ENCODE data around the gene MDM1.

The MDM1 gene

DNA sequence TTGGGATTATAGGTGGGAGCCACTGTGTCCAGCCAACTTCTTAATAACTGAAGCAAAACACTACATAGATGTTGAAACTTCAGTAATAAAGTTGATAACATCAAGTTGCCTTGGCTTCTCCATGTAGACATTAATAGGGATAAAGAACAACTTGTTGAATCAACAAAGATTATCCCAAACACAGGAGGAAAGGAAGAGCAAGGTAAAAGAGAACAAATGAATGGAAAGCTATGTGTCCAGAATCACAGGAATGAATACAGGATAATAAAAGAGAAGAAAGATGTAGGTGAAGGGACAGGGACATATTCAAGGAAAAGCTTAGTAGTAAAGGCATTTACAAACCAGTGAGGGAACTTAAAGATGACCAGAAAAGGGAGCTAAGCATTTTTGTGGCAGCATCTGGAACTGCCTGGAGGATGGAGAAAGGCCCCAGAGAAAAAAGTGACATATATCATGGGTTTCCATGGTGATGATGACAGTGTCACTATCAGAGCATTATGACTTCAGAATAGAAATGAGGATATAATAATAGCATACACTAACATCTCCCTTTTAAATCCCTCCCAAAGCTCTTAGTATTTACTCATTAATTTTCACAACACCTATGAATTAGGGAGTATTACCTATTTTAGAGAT, 24.0 kb upstream of the MDM1 start:
- DNase-seq: no peak

DNA sequence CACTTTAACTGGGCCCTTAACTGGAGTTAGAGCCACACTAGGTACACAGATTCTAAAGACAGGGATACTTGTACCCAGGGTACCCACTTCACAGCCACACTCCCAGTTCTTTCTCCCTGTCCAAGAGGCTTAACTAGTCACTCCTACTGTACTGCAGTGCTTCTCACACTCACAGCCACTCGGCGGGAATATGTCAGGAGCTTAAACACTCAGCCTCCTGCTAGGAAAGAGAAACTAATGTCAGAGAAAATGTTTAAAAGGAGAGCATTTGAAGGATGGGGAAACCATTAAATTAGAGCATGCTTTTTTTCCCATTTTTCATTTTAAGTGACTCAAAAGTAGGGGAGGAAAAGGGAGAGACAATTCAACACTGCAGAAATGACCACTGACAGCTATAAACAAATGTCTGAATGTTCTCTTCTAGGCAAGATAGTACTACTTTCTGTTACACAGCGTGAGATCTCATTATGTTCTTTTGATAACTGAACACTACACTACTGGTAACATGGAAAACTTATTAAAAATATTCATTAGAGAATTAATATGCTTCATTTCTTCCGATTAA, 22.9 kb upstream of the MDM1 start:
- no peak for DNase-seq

DNA sequence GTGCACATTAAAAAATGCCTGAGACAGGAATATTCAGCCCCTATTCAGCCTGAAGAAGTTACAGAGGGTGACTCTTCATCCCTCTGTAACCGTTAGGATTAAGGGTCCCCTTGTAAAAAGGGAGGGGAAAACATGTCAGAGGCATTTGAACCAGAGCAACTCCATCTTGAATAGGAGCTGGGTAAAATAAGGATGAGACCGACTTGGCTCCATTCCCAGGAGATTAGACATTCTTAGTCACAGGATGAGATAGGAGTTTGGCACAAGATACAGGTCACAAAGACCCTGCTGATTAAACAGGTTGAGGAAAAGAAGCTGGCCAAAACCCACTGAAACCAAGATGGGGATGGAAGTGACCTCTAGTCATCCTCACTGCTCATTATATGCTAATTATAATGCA, 19.9 kb upstream of the MDM1 start:
- no peak for DNase-seq

DNA sequence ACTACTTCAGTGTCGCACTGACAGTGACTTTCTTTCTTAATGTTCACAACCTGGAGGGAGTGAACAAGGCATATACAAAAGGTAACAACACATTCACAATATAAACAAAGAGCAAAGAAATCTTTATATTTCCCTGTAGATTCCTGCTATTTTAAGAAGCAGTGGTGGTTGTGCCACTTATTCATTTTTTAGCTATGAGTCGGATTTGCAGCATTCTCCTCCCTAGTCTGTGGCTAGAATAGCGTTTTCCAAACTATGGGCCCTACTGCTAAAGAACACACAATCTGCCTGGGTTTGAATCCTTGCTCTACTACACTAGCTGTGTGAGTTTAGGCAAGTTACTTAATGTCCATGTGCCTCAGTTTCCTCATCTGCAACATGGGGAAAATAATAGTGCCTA, 18.6 kb upstream of the MDM1 start:
- no peak for DNase-seq

DNA sequence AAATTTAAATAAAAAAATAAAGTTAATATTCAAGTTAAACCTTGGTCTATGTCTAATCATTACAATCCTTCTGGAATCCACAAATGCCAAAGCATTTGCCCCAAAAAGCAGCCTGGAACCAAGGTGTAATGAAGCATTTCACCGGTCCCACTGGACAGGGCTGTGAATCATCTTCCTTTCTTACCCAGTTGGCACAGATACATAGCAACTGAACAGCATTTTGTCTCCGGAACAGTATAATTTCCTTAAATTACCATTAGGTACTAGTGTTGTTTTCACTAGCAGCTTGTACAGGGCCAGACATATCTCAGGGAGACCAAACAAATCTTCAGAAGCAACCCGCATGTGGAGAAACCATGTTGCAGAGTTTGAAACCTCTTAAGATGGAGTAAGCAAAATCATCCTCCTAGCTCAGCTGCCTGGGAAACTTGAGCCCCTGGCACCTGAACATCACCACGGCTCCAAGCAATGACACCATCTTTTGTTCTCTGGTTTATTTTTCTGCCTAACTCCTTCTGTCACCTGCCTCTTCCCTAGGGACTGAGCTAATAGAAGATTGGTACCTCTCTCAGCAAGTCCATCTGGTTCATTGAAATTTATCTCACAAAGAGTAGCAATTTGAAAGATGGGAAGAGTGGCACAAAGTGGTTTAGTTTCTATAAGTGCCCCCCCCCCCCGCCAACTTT, 17.9 kb upstream of the MDM1 start:
- no peak for DNase-seq

DNA sequence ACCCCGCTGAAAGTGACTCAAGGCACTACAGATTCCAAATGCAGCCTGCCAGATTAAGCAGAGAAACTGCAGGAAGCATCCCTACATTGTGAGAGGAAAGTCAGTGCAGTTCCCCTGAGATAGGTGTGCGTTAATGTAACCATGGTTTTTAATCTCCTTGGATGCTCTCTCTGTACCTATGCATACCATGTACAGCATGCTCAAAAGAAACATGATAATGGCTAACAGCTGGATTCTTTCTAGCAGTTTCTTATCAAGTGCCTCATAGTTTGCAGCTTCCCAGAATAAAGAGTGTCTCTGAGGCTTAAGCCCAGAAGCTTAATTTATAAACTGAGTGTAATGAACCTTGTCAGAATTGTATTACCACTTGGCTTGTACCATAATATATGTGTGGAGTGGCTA, 17.1 kb upstream of the MDM1 start:
- no peak for DNase-seq

DNA sequence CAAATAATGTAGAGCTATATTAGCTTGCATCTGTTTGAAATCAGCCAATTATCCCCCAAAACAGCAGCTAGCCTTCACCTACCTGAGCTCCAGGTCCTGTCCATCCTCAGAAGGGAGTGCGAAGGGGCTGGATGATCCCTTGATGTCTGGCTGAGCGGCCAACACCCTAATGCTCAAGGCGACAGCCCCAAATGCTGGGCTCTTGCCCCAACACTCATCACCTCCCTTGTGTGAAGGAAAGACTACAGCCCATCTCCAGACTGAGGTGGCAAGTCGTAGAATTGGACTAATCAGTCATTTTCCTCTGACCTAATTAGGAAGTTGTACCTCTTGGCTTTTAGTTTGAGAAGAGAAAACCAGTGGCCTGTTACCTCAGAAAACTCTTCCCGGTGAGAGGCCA, 16.3 kb upstream of the MDM1 start:
- no peak for DNase-seq

DNA sequence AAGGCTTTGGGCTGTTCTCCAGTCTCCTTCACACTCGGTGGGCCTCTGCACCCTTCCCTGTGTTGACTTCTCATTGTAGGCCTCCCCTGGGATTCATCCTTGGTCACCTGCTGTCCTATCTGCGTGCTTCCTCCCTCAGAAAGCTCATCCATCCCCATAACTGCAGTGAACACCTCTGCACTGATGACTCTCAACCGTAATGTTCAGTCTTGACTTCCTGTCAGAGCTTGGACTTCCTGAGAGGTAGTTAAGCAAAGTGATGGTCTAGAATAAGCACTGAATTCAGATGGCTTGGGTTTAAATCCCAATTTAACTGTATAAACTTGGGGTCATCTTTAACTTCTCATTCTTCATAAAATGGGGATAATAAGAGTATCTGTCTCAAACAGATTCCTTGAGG, 13.6 kb upstream of the MDM1 start:
- no peak for DNase-seq

DNA sequence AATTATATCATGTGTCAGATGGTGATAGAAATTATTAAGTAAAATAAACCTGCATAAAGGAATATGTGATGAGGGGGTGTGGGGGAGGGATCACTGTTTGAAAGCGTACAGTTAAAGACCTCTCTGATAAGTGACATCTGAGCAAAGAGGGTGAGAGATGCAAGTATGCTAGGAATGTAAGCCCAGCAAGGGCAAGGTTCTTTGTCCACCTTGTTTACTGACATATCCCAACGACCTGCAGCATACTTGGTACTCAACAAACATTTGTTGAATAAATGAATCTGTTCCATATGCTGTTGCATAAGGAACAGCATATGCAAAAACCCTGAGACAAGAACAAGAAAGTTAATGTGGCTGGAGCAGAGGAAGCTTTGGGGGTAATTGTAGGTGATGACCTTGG, 12.0 kb upstream of the MDM1 start:
- DNase-seq: no peak

DNA sequence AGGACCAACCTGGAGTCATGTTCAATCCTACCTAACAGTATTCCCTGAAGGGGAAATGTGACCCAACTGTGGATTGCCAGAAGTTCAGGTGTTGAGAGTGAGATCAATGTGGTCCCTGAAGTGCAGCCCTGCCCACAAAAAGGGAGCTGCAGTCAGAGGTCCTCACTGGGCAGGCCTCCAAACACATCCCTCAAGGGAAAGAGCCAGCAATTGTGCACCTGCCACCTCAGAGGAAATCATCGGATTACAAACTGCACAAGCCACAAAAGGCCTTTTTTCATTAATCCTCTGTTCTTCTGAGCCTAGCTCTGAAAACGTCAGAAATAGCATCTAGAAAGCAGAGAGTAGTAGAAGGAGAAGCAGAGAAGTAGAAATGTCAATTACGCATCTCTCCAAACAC, 10.8 kb upstream of the MDM1 start:
- DNase-seq: no peak

DNA sequence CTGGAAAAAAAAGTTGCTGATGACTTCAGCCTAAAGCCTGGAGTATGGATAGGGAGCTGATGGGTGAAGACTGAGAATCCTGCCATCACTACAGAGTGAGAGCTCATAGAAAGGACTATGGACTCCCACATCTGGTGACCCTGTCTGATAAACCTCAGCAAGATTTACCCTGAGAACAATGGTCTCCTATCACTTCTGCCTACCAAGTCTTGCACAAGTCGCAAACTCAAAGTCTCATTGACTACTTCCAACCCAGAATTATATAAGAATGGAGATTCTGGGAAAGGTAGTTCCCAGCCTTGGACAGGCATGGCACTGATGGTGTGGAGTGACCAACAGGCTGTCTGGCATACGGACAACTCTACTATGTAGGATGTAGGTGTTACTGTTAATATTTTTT, 9.7 kb upstream of the MDM1 start:
- no peak for DNase-seq

DNA sequence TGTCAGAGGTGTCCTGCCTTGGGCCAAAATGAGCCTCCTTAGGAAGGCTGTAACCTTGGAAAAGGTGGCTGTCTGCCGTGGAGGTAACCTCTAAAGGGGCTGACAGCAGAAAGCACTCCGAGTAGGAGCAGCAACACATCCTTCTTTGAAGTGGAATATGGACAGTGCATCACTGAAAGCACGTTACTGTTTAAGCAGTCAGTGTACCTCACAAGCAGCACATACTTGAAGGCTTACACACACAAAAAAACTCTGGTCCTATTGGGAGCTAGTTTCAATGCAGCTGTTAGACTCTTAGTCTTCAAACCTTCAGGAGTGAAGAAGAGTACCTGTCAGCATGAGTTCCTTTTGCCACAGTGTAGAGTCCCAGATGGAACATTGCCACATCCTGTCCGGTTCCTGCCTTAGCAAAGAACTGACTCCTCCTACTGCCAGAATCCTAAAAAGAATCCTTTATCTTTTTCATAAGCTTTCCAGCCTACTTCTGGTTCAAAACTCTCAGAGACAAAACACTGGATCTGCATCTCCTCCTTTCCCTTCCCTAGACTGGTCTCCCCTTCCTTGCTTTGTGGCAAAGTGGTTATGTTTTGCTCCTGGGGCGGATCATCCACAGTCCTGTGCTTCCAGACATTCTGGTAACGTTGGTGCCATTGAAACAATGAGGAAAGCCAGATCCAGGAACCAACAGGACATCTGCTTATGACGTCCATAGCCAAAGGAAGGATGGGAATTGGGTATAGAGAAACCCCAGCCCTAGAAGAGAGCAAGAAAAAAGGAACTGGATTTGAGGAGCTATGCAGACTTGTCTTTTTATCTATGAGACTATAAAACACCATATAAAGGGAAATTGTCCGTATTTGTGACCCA, 8.5 kb upstream of the MDM1 start:
- DNase-seq: no peak

DNA sequence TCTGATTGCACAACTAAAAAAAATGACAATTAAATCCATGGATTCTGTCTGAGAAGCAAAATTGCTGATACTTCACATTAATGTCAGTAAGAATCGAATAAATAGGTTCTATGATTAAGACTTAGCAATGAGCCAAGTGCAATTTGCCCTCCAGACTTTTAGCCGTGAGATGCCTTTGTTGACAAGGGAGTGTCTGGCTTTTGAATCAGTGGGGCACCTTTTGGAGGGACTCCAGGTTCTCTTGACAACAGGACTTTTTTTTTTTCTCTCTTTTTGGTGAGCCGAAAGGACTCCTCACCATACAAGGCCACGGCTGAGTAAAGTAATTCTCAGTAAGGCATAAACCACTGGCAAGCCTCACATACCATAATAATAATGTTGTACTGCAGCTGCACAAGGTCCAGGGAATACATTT, 4.7 kb upstream of the MDM1 start:
- no peak for DNase-seq

DNA sequence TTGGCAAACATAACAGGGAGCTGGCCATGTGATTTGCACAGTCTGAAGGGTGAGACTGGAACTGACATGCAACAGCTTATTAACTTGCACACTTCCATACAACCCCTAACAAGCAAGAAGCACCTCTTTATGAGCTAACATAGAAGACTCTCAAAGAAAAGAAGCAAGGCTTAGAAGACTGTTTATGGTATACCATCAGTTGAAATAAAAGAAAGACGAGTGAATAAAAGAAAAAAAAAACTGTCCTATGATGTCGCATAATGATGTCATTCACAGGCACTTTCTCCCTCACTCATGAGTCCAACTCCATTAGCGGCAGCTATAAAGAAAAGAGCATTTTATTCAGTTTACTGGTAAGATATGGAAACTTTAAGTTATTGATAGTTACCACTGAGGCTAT, 3.3 kb upstream of the MDM1 start:
- DNase-seq: no peak

DNA sequence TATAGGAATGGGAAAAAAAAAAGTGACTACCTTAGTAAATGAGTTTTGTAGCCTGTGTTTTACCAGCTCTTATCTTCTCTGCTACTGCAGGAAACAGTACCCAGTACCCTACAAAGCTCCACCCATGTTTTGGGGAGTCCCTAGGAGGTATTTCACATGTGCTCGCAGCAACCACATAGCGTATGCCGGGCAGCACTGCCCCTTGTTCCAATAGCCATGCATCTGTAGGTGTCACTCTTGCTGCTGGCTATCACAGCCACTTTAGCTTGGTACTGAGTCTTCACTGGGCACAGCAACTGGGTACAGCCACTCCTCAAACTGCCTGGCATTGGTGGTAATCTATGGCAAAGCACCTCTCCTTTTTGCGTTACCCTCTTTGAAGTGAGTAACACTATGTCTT, 2.0 kb upstream of the MDM1 start:
- peak in 1 of 2 donors; percentile 29 for DNase-seq

DNA sequence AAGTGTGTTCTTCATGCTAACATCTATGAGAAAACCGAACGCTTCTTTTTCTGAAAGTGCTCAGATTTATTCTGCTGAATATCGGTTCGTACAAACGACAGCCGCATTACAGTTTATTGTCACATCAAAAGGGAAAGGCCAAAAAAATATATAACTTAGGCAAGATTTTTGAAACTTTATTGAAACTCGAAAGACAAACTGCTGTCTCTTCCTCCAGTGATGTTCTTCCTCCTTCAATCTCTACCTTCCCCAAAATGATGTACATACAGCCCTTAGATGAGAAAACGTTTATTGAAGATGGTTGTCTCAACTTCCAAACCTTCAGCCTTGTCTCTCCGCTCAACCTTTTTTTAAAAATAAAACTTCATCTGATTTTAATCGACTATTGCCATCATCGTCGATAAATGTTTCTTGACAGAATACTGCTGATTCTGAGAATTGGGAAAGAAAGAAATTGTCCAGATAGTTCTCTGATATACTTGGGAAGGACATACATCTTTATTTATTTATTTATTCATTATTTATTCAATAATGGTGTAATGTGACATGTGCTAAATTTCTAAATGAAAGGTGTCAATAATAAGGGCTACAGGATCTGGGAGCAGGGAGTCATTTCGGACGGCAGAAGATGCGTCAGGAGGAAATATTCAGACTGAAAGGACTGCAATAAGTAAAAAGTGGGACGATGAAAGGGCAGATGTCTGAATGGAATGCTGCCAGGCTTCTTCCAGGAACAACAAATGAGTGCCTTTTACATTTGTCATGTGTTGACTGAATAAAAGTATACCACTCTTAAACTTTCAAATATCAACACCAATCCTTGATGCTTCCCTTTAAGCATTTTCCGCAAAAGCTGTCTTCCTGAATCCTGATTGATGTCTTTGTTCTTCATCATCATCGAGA, 817 bp upstream of the MDM1 start:
- no peak for DNase-seq

DNA sequence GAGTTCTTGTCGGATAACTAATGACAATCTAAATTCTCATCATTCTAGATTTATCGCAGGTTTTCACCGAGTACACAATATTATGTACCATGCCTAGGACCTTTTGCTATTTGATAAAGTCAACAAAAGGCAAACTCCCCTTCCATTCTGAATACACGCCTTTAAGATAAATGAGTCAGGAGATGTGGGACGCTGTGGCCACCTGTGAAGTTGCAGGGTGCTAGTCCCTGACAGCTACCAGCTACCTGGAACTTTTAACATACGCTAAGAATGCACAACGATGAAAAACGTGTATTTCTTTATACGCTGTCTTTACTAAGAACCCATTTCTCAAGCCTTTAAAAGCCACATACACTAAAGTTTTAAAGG, 678 bp downstream of the MDM1 start:
- no peak for DNase-seq

DNA sequence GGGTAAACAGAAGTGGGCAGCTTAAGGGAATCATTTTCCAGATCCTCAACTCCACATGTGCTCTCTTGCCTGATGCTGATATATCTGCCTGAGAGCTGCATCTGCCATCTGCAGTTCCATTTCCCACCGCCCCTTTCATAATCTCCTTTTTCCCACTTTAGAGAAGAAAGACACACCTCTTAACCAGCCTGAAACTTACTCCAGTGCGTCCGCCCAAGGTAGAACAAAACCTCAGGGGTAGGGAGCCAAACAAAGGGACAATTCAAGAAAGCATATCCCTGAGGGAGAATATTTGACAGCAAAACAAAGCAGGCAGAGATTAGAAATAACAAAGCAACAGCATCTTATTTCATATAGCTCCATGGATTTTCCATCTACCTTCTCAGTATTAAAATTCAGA, 4.3 kb downstream of the MDM1 start:
- DNase-seq: no peak

DNA sequence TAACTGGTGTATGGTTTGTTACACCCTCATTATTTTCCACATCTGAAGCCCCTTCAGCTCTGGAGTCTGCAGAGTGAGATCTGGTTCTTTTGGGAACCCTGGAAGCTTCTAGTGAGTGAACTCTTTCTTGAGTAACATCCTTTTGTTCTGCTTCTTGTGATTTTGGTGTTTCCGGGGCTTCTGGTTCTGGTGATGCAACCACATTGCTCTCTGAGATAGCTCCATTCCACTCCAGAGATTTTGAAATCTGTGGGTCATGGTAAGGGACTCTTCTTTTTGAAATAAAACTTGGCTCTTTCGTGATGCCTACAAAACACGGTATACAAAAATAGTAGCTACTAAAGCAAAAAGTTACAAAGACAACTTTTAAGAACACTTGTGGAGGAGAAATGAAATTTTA, 5.4 kb downstream of the MDM1 start:
- no peak for DNase-seq

DNA sequence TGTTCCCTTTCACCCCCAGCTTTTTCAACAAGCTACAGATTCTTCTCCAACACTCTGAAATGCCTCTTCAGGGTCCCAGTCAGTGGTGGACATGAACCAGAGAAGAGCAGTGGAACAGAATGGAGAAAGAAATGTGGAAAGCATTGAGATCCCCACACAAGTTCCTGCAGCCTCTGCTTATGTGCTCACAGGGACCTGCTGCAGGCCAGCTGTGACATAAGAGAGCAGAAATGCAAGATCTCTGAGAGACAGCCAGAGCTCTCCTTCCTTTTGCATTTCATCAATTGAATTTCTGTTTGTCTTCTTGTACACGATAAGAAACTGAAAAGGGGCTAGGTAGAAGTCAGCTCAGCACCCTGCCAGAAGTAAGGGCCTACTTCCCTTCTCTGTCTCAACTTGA, 6.2 kb downstream of the MDM1 start:
- no peak for DNase-seq

DNA sequence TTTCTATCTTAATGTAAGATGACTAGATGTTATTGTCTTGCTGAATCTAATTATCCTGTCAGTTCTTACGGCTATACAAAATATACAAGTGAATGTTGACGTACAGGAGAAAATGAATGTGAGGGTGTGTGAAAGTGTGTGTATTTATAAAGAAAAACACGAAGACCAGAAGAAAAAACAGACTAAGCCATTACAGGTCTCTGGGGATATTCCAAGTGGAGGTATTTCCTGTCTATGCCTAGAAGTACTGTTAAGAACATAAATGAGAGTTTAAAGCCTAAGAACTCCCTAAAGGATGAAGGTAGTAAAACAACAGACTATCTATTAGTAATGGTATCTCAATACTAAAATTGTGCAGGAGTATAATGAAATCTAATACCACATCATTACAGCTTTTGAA, 7.6 kb downstream of the MDM1 start:
- DNase-seq: no peak

DNA sequence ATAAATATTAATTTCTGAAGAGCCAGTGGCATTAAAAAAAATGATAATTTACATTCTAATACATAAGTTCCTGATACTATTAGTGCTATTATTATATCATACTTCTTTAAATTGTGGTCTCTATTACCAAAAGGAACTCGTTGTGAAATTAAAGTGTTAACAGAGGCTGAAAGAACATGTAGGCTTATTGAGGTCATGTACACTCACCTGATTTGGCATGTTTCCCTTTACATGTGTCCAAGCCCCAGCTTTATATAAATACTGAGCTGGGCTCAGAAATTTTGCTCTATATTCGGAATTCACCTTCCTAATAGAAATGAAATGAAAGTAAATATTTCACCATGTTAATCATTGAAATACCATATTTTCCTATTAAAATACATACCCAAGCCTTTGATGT, 11.0 kb downstream of the MDM1 start:
- no peak for DNase-seq

Data from hippocampal formation (tissue), 2 donors.